GM21529 (cell line): ENCODE results near the gene RNF130.
"Not testable (repeated sequence)": the region's sequence is repeated elsewhere in the genome, so short reads cannot be mapped to it uniquely, and the experiment has no call there.

ENCODE experiments used
- ATAC-seq: cut with Tn5 transposase; IDR thresholded peaks from one replicate; pipeline ENCODE4 v1.9.1; 2021; ENCODE audit not compliant: unreplicated experiment

RNF130 gene

DNA sequence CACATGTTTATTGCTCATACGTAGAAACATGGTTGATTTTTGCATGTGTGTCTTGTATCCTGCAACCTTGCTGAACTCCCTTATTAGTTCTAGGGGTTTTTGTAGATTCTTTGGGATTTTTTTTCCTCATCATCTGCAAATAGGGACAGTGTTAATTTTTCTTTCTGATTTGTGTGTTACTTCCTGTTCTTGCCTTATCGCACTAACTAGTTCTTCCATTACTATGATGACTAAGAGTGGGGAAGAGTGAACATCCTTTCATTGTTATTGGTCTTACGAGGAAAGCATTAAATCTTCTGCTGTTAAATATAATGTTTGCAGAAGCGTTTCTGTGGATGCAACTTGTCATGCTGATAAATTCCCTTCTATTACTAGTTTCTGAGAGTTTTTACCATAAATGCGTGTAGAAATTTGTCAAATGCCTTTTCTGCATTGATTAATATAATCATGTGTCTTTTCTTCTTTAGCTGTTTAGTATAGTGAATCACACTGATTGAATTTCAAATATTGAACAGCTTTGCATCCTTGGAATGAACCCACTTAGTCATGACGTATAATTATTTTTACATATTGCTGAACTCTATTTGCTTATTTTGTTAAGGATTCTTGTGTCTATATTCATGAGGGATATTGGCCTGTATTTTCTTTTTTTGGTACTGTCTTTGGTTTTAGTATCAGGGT is 32.1 kb upstream of the RNF130 start:
- no peak for ATAC-seq

DNA sequence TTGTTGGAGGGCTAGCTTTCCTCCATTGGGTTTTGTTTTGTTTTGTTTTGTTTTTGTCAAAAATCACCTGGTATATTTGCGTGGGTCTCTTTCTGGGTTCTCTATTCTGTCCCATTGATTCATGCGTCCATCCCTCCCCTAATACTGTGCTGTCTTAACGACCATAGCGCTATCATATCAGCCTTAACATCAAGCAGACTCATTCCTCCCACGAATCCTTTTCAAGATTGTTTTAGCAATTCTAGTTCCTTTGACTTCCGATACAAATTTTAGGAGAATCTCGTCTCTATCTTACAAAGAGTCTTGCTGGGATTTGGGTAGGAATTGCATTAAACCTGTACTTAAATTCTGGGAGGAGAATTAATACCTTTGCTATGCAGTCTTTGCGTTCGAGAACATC is 31.1 kb upstream of the RNF130 start:
- no peak for ATAC-seq

- ATAC-seq = no peak
These were observed 30.0 kb upstream of the RNF130 start for GRCh38 chr5:180101451-180102105.

DNA sequence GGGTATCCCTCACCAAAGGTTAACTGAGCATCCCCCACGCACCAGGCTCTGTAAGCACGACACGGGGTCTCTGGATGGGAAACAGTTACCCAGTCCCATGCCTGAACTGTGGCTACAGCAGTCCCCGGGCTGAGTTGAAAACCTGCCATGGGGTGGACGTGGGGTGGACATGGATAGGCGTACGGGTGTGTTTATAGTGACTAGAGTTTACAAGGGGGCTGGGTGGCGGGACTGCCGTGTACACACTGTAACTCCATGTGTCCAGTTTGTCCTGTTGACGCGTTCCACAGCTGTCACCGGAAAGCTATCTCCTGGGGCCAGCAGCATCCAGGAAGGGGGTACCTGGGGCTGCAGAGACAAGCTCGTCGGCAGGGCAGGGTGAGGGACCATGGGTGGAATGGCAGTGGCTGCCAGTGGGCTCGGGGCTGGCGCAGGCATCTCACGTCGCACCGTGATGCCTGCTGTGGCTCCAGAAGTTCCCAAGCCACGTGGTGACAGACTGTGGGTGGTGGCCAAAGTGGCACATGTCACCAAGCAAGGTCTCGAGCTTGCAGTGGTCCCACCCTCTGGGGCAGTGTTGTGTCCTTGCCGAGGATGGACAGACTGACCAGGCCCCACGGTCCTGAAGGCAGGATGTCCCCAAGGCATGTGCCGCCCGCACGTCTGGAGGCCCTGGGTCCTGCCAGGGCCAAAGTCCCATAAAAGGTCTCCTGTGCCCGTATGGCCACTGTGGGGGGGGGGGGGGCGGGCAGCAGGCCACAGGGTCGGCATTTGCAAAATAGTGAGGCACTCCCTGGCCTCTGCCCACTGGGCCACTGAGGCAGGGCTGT is 29.3 kb upstream of the RNF130 start:
- no peak for ATAC-seq

- ATAC-seq = no peak
These were observed 28.4 kb upstream of the RNF130 start for GRCh38 chr5:180099733-180100611.

GRCh38 chr5:180098991-180099732 is 27.6 kb upstream of the RNF130 start:
- ATAC-seq = no peak

DNA sequence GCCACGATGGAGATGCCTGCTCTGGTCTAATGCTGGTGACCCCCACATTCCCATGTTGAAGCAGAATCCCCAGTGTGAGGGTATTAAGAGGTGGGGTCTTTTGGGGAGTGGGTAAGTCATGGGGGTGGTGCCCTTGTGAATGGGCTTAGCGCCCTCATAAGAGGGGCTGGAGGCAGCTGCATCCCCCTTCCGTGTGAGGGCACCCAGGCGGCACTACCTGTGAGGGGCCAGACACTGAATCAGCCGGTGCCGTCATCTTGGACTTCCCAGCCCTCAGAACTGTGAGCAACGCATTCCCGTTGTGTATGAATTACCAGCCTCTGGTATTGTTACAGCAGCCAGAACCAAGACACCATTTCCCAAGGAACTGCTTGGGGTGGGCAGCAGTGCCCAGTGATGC is 27.0 kb upstream of the RNF130 start:
- no peak for ATAC-seq

DNA sequence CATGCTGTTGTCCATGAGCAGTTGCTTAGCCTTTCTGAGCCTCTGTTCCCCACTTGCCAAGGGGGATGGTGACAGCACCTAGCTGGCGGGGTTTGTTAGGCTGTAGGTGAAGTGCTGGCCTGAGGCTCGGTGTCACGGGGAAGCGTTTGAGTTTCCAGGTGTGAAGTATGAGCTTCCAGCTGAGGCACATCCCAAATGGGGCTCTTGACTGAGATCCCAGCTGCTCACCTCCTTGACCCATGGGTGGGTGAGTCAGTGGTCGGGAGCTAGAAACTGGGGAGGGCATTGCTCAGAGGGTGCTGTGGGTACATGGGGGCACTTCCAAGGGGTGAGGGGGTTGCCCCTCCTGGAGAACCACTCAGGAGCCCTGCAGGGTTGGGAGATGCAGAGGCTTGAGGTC is 26.4 kb upstream of the RNF130 start:
- no peak for ATAC-seq

DNA sequence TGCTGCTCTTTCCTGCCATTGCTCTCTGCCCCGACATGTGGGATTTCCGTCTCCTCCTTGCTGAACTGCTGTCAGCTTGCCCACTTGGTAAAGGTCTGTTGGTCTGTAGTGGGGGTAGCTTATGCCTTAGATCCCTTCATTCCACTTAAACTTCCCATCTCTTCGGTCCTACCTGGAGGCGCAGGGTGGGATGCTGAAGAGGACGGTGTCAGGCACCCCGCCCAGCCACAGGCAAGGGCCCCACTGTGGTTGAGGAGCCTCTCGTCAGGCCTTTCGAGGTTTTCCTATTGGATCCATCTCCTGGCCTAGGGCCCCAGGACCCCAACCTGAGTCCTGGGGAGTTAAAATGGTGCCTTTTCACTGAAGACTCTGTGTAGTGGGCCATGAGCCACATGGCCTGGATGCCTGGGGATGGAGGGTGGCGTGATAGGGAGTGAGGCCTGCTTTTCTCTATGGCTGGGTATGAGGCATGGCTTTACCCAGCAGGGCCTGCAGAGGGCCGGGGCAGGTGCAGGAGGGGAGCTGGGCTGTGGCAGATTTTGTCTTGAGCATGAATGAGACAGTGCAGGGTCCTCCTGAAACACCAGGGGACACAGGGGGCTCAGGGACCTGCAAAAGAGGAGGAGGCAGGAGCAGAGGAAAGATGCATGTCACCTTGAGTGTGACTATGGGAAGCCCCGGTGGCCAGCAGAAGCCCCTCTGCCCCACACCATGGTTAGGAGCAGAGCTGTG is 25.8 kb upstream of the RNF130 start:
- no peak for ATAC-seq

DNA sequence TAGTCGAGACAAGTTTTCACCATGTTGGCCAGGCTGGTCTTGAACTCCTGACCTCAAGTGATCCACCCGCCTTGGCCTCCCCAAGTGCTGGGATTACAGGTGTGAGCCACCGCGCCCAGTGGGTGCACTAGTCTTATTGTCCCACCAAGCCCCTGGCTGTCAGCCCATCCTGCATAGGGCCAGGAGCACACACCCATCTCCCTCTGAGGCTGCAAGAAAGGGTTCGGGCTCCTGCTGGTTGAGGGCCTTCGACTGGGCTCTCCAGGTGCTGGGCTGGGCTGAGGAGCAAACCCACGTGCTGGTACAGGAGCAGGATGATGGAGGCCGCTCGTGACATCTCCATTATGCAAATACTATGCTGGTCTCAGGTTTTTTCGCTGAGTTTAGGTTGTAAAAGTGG is 25.1 kb upstream of the RNF130 start:
- no peak for ATAC-seq

DNA sequence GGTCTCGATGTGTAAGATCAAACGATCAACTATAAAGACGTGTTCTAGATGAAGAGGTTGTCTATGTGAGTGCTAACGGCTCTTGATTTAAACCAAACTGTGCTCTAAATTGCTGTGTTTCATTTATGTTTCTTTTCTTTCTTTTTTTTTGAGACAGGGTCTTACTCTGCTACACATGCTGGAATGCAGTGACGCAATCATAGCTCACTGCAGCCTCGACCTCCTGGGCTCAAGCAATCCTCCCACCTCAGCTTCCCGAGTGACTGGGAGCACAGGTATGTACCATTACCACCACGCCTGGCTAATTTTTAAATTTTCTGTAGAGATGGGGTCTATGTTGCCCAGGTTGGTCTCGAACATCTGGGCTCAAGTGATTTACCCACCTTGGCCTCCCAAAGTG is 24.0 kb upstream of the RNF130 start:
- ATAC-seq = no peak

GRCh38 chr5:180093651-180094382 is 22.3 kb upstream of the RNF130 start:
- ATAC-seq = no peak

- no peak for ATAC-seq
These were observed 21.7 kb upstream of the RNF130 start for GRCh38 chr5:180093241-180093640.

DNA sequence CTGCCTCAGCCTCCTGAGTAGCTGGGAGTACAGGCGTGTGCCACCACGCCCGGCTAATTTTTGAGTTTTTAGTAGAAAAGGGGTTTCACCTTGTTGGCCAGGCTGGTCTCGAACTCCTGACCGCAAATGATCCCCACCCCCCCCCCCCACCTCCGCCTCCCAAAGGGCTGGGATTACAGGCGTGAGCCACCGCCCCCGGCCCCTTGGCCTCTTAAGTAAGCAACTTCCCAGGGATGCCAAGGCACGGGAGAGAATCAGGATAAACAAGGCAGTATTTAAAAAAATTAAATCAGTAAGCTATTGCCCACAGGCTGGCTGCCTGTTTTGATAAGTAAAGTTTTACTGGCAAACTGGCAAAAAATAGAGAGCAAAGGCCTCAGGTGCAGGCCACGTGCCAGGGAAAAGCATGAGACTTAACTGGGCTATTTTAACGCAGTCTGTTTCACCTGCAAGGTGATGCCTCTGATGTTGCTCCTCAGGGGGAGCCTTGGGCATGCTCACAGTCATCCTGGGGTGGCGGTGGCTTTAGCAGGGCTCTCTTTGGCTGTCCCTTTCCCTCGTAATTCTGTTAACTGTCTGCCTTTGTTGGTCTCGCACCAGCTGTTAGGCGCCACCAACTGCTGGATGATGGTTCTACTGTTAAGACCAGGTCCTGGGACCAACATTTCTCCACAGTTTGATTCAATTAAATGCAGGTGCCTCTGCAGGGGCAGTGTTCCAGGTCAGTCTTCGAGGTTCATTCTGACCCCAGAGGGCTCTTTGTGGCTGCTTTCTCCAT is 19.4 kb upstream of the RNF130 start:
- no peak for ATAC-seq

DNA sequence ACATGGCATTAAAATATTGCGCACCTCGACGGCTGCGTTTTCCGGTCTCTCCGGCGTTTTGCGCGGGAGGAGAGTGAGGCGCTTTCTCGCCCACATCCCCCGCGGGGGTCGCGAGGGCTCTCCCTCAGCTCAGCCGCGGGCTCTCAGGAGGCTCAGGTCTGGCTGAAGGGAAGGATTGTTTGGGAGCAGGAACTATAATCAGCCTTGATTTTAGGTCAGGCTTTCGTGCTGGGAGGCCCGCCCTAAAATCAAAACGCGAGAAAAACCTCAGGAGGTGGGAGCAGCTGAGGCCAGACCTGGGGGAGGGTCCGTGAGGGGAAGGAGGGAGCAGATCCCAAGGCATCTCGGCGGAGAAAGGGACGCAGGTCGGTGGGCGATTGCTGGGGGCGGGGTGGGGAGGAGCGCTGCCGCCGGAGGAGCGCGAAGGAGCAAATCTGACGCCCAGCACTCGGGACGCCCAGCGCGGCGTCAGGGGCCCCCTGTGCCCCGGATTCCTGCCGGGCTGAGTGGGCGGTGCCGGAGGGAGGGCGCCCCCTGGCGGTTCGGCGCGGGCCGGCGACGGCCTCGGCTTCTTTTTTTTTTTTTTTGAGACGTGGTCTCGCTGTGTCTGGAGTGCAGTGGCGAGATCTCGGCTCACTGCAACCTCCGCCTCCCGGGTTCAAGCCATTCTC is 18.7 kb upstream of the RNF130 start:
- no peak for ATAC-seq

DNA sequence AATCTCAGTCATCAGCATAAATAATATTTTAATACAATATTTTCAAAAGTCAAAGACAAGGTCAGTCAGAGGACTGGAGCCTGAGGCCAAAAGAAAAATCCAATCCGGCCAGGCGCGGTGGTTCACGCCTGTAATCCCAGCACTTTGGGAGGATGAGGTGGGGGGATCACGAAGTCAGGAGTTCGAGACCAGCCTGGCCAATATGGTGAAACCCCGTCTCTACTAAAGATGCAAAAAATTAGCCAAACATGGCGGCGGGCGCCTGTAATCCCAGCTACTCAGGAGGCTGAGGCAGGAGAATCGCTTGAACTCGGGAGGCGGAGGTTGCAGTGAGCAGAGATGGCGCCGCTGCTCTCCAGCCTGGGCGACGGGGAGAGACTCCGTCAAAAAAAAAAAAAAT is 18.1 kb upstream of the RNF130 start:
- ATAC-seq = not testable (repeated sequence)

DNA sequence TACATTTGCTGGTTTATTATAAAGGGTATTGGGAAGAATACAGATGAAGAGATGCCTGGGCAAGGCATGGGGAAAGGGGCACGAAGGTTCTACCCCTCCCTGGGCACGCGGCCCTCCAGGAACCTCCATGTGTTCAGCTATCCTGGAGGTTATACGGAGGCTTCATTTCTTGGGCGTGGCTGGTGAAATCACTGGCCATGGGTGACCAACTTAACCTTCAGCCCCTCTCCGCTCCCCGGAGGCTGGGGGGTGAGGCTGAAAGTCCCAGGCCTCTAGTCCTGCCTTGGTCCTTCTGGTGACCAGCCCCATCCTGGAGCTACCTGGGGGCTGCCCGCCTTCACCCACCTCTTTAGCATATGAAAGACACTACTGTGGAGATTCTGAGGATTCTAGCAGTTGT is 17.0 kb upstream of the RNF130 start:
- no peak for ATAC-seq
